ENCODE results near the gene FLT3LG.

FLT3LG gene

DNA sequence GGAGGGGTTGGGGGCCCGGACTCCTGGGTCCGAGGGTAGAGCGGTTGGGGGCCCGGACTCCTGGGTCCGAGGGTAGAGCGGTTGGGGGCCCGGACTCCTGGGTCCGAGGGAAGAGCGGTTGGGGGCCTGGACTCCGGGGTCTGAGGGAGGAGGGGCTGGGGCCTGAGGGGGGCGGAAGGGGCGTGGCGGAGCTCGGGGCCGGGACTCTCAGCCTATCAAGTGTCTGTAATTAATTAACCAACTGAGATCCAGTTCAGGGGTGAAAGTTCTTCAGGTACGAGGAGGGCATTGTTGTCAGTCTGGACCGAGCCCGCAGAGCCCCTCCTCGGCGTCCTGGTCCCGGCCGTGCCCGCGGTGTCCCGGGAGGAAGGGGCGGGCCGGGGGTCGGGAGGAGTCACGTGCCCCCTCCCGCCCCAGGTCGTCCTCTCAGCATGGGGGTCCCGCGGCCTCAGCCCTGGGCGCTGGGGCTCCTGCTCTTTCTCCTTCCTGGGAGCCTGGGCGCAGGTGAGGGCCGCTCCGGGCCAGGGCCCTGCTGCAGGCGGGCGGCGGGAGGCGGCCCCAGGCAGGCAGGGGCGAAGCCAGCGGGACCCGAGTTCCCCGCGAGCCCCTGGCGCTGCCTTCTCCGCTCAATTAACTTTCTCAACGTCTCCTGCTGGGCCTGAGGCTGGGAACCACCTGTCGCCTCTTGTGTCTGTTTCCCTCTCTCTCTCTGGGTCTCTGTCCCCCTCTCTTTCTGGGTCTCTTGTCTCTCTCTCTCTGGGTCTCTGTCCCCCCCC, 39.1 kb downstream of the FLT3LG start:
- no peak for DNase-seq (ENCODE audit: low read depth in 2 of 2)

DNA sequence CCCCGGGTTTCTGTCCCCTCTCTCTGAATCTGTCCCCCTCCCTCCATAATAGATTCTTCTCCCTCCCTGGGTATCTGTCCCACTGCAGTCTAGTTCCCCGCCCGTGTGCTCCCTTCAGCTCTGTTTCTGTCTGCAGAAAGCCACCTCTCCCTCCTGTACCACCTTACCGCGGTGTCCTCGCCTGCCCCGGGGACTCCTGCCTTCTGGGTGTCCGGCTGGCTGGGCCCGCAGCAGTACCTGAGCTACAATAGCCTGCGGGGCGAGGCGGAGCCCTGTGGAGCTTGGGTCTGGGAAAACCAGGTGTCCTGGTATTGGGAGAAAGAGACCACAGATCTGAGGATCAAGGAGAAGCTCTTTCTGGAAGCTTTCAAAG, 39.7 kb downstream of the FLT3LG start:
- no peak for DNase-seq (ENCODE audit: low read depth in 2 of 2)

DNA sequence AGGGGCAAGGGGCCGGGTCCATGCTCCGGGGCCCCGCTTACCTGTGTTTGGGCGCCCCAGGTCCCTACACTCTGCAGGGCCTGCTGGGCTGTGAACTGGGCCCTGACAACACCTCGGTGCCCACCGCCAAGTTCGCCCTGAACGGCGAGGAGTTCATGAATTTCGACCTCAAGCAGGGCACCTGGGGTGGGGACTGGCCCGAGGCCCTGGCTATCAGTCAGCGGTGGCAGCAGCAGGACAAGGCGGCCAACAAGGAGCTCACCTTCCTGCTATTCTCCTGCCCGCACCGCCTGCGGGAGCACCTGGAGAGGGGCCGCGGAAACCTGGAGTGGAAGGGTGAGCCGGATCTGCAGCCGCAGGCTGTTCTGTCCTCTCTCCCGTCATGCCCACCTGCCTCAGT, 40.1 kb downstream of the FLT3LG start:
- no peak for DNase-seq (ENCODE audit: low read depth in 2 of 2)

DNA sequence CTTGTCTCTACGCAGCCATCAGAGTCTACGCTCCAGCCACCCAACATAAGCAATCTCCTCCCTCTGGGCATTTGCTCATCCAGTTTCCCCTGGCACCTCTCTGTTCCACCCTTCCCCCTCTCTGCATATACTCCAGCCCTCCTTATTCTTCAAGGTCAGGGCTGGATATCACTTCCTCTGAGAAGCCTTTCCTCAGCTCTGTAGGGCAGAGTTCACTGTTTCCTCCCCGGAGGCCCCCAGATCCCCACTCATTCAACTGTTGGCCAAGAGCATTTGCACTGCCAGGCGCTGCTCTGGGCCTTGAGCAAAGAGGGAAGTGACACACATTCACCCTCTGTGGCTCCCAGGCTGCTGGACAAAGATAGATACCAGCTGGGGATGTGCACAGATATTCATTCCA, 41.8 kb downstream of the FLT3LG start:
- no peak for DNase-seq (ENCODE audit: low read depth in 2 of 2)

DNA sequence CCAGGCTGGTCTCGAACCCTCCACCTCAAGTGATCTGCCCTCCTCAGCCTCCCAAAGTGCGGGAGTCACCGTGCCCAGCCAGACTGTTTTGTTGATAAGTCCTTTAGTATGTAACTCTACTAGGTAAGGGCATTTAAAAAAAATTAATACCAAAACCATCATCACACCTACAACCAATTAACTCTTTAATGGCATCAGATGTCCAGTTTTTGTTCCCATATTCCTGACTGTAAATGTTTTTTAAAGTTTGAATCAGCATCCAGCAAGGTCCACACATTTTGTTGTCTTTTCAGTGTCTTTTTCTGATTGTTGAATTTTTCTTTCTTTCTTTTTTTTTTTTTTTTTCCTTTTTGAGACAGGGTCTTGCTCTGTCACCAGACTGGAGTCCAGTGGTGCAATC, 44.0 kb downstream of the FLT3LG start:
- DNase-seq (ENCODE audit: low read depth in 2 of 2): no peak

DNA sequence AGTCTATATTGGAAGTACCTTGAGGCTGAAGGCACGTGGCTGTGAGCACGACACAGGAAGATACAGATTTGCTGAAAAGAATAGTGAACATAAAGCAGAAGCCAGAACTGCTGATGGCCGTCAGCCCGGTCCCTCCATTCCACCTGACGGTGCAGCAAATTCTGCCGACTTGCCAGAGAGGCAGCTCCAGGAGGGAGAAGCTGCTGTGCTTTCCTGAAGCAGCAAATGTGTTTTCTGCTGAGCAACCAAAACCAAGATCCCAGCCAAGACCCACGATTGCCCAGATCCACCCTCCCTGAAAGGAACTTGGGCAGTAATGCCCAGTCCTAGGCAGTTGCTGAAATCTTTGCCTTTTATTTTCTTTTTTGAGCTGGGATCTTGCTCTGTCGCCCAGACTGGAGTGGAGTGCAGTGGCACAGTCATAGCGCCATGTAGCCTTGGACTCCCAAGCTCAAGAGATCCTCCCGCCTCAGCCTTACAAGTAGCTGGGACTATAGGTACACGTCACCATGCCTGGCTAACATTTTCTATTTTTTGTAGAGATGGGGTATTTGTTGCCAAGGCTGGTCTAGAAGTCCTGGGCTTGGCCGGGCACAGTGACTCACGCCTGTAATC, 46.8 kb downstream of the FLT3LG start:
- DNase-seq (ENCODE audit: low read depth in 2 of 2): no peak

DNA sequence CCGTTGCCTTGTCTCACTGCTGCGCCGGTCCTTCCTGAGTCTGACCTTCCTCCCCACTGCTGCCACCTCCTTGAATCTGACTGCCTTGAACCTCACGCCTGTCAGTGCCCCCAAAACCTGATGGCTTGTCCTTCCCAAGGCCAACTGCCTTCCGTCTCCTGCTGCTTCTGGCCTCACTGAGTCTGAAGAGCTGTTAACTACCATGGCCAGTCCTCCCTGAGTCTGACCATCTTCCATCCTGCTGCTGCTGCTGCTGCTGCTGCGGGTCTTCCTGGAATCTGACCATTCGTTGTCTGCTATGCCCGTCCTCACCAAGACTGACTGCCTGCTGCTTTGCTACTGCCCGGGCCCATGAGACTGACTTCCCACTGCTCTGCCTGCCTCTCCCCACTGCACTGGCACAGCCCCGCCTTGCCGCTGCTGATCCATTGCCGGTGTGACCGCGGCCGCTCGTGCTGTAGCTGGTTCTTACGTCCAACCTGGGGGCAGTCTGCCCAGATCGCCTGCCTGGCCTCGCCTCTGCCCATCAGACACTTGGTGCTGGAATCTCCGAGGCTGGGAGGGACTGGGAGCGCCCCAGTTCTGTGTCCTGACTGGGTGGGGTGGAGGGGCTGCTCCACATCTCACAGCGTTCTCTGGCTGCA, 50.9 kb downstream of the FLT3LG start:
- no peak for DNase-seq (ENCODE audit: low read depth in 2 of 2)

DNA sequence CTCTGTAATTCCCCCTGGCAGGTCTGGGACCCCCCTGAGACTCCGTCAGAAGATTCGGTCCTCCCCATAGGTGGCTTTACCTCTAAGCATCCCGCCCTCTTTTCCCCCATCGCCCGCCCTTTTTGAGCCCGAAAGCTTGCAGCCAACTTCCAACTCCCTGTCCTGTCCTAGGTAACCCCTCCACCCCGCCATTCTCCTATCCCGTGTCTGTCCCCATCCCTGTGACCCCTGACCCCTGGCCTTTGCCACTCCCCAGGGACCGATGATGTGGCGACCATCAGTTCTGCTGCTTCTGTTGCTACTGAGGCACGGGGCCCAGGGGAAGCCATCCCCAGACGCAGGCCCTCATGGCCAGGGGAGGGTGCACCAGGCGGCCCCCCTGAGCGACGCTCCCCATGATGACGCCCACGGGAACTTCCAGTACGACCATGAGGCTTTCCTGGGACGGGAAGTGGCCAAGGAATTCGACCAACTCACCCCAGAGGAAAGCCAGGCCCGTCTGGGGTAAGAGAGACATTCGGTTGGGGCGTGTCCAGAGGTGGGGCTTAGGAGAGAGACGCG, 54.3 kb downstream of the FLT3LG start:
- no peak for DNase-seq (ENCODE audit: low read depth in 2 of 2)

DNA sequence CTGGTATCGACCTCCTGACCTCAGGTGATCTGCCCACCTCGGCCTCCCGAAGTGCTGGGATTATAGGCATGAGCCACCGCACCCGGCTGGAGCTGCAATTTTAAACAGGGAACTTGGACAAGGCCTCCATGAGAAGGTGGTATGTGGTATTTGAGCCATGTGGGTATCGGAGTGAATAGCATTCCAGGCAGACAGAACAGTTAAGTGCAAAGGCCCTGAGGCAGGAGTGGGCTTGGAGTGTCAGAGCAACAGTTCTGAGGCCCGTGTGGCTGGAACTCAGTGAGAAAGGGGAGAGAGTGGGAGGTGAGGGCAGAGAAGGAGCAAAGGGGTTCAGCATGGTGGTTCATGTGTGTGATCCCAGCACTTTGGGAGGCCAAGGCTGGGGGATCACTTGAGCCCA, 56.7 kb downstream of the FLT3LG start:
- DNase-seq (ENCODE audit: low read depth in 2 of 2): no peak

DNA sequence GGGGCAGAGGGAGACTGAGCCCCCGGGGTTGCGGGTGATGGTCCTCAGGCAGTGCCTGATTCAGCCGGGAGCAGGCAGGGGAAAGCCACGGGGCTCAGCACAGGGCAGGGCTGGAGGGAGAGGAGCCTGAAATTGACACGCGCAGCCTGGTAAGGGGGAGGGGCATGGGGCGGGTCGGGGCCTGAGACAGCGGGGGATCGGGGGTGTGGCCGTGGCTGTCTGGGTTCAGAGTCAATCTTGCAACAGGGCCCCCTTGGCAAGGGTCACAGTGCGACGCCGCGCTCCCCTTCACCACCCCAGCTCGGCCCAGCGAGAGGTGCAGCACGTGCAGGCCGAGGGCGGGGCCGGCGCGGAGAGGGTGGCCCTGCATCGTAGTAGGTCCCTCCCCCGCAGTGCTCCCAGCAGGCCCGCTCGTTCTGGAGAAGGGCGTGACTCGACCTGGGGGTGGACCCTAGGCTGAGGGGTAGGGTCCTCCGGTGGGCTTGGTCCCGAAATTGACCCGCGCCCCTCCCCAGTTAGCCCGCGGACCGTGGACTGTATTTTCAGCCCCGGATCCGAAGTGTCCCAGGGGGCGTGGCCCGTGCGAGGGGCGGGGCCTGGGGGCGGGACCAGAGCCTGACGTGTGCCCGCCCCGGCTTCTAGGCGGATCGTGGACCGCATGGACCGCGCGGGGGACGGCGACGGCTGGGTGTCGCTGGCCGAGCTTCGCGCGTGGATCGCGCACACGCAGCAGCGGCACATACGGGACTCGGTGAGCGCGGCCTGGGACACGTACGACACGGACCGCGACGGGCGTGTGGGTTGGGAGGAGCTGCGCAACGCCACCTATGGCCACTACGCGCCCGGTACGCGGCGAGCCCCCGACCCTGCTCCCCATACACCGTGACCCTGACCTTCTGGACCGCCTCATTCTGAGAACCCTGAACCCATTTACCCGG, 59.8 kb downstream of the FLT3LG start:
- DNase-seq (ENCODE audit: low read depth in 2 of 2): peak; percentile 63 to 72

DNA sequence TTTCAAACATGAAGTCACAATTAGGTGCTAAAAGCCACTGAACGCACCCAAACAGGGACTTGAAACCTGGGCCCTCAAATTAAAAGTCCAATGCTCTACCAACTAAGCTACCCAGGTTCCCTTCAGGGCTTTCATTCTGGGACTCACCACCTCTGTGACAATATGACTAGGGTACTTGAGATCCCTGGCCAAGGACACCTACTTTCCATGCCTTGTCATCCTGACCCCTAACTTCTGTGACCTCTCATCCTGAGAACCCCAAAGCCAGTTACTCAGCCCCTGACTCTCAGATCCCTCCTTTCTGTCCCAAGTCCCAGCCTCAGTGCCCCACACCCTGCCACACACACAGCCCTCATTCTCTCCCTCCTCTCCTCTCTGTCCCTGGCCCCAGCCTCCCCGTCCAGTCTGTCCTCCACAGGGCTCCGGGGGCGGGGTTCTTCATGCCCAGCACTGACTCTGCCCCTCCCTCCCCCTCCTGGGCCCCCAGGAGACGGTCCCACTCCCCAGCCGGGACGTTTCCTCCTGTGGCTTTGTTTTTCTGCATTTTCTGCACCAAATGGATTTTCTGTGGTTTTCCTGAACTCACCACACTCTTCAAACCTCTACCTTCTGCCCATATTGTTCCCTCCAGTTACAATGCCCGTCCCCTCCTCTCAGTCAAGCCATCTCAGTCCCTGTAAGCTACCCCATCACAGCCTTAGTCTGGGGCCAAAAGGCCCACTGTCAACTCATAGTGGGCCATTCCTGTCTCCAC, 60.8 kb downstream of the FLT3LG start:
- DNase-seq (ENCODE audit: low read depth in 2 of 2): no peak
